Activated naive CD4-positive, alpha-beta T cell treated with anti-CD3 and anti-CD28 coated beads for 36 hours (primary cell): ENCODE measurements around the gene IMMP2L. TPM values are rescaled to one million over a fixed set of nuclear protein-coding genes. Genes with fewer than 3 reads are reported as not detected.
"Not testable (repeated sequence)": the region's sequence is repeated elsewhere in the genome, so short reads cannot be mapped to it uniquely, and the experiment has no call there.

Source experiments
- CTCF ChIA-PET: fragments of 350-600 bp; sonication (Branson Sonifier 250); formaldehyde crosslinking; loops from one replicate; lab custom pipeline; 2021; ENCODE audit warnings: antibody characterized with exemption; lab: Charles Lee
- DNase-seq: peaks from one replicate; pipeline ENCODE4 v3.0.0-alpha.2; 2020
- H3K27ac Mint-ChIP-seq: one replicate; pipeline ENCODE4 v1.8.0; 2021; ENCODE audit warnings: mild to moderate bottlenecking, mixed read lengths
- H3K27me3 Mint-ChIP-seq: one replicate; pipeline ENCODE4 v1.8.0; 2021; ENCODE audit warnings: low read depth, mixed read lengths
- H3K36me3 Mint-ChIP-seq: one replicate; pipeline ENCODE4 v1.8.0; 2021; ENCODE audit warnings: low read depth, mixed read lengths
- H3K4me1 Mint-ChIP-seq: one replicate; pipeline ENCODE4 v1.8.0; 2021; ENCODE audit warnings: low read depth, mixed read lengths
- H3K4me3 Mint-ChIP-seq: one replicate; pipeline ENCODE4 v1.8.0; 2021; ENCODE audit warnings: mild to moderate bottlenecking, moderate library complexity, mixed read lengths
- H3K9me3 Mint-ChIP-seq: one replicate; pipeline ENCODE4 v1.8.0; 2021; ENCODE audit warnings: mixed read lengths
- intact Hi-C: fragments of 100-400 bp; cut with micrococcal nuclease; formaldehyde crosslinking; loops from one replicate; pipeline ENCODE4 v1.15.1; 2023
- total RNA-seq, 2 experiments: library from RNA; stranded (reverse); gene quantifications; one replicate each; pipeline ENCODE4 v1.2.3, GENCODE V29; 2021

Gene IMMP2L
- total RNA-seq, 2 experiments from 2014 or later: 24.4 to 26.6 TPM

GRCh38 chr7:110944448-110944847, 617.8 kb downstream of the IMMP2L start:
- Mint-ChIP-seq H3K27me3 (no peaks in the 10 kb centered on the region), H3K36me3 (no peaks in the 10 kb centered on the region), H3K4me1 (peaks cover 8% of the 10 kb centered on the region), H3K4me3 (no peak overlapping the region), H3K9me3 (no peaks in the 10 kb centered on the region), H3K27ac (no peak overlapping the region)
- DNase-seq: no peak
- CTCF ChIA-PET: no interaction called here
- intact Hi-C loops: no loop called here

- no peak overlapping the region for H3K27ac Mint-ChIP-seq
- DNase-seq: no peak
- no peaks in the 10 kb centered on the region for H3K36me3 Mint-ChIP-seq
- CTCF ChIA-PET: no interaction called here
- H3K27me3 Mint-ChIP-seq: no peaks in the 10 kb centered on the region
- peaks cover 8% of the 10 kb centered on the region for H3K4me1 Mint-ChIP-seq
- intact Hi-C loops: no loop called here
- H3K4me3 Mint-ChIP-seq: no peak overlapping the region
- H3K9me3 Mint-ChIP-seq: no peaks in the 10 kb centered on the region
Measured at GRCh38 chr7:110943701-110944345, 618.5 kb downstream of the IMMP2L start.

- no peak overlapping the region for H3K27ac Mint-ChIP-seq
- CTCF ChIA-PET: no interaction called here
- peaks cover 6% of the 10 kb centered on the region for H3K36me3 Mint-ChIP-seq
- peaks cover 11% of the 10 kb centered on the region for H3K4me1 Mint-ChIP-seq
- H3K9me3 Mint-ChIP-seq: no peaks in the 10 kb centered on the region
- DNase-seq: no peak
- intact Hi-C loops: no loop called here
- H3K4me3 Mint-ChIP-seq: no peak overlapping the region
- H3K27me3 Mint-ChIP-seq: no peaks in the 10 kb centered on the region
Measured at GRCh38 chr7:110941385-110941784, 620.9 kb downstream of the IMMP2L start.

- Mint-ChIP-seq H3K9me3 (no peaks in the 10 kb centered on the region), H3K4me3 (no peak overlapping the region), H3K27me3 (no peaks in the 10 kb centered on the region), H3K4me1 (peaks cover 11% of the 10 kb centered on the region), H3K36me3 (peaks cover 6% of the 10 kb centered on the region), H3K27ac (no peak overlapping the region)
- DNase-seq: no peak
- intact Hi-C loops: no loop called here
- CTCF ChIA-PET: no interaction called here
Measured at GRCh38 chr7:110940756-110941155, 621.5 kb downstream of the IMMP2L start.

- H3K4me1 Mint-ChIP-seq: peaks cover 11% of the 10 kb centered on the region
- peaks cover 6% of the 10 kb centered on the region for H3K9me3 Mint-ChIP-seq
- no peak for DNase-seq
- intact Hi-C loops: no loop called here
- H3K27ac Mint-ChIP-seq: no peak overlapping the region
- H3K36me3 Mint-ChIP-seq: peaks cover 15% of the 10 kb centered on the region
- H3K4me3 Mint-ChIP-seq: no peak overlapping the region
- CTCF ChIA-PET: interaction anchor here (0.9 kb wide), 1 partner anchor 152 kb away, joined by 3 read pairs; no protein-coding TSS in a partner anchor
- no peaks in the 10 kb centered on the region for H3K27me3 Mint-ChIP-seq
Measured at GRCh38 chr7:110938165-110938564, 624.1 kb downstream of the IMMP2L start.

GRCh38 chr7:110936665-110937064, 625.6 kb downstream of the IMMP2L start:
- H3K4me3 Mint-ChIP-seq, DNase-seq, H3K27ac Mint-ChIP-seq, H3K27me3 Mint-ChIP-seq, H3K9me3 Mint-ChIP-seq, intact Hi-C loops: not testable (repeated sequence)
- CTCF ChIA-PET: interaction anchor here (1.2 kb wide), 1 partner anchor 118 kb away, joined by 3 read pairs; no protein-coding TSS in a partner anchor
- peaks cover 11% of the 10 kb centered on the region for H3K4me1 Mint-ChIP-seq
- peaks cover 15% of the 10 kb centered on the region for H3K36me3 Mint-ChIP-seq

GRCh38 chr7:110929480-110930249, 632.6 kb downstream of the IMMP2L start:
- DNase-seq: no peak
- peaks cover 18% of the 10 kb centered on the region for H3K4me1 Mint-ChIP-seq
- intact Hi-C loops: no loop called here
- H3K36me3 Mint-ChIP-seq: peaks cover 6% of the 10 kb centered on the region
- H3K4me3 Mint-ChIP-seq: no peak overlapping the region
- H3K9me3 Mint-ChIP-seq: peaks cover 6% of the 10 kb centered on the region
- CTCF ChIA-PET: no interaction called here
- H3K27me3 Mint-ChIP-seq: no peaks in the 10 kb centered on the region
- no peak overlapping the region for H3K27ac Mint-ChIP-seq

GRCh38 chr7:110922906-110923305, 639.4 kb downstream of the IMMP2L start:
- no peak overlapping the region for H3K4me3 Mint-ChIP-seq
- intact Hi-C loops: no loop called here
- H3K36me3 Mint-ChIP-seq: peaks cover 2% of the 10 kb centered on the region
- CTCF ChIA-PET: no interaction called here
- DNase-seq: no peak
- no peak overlapping the region for H3K27ac Mint-ChIP-seq
- peaks cover 13% of the 10 kb centered on the region for H3K4me1 Mint-ChIP-seq
- no peaks in the 10 kb centered on the region for H3K9me3 Mint-ChIP-seq
- H3K27me3 Mint-ChIP-seq: no peaks in the 10 kb centered on the region

- Mint-ChIP-seq H3K27ac (no peak overlapping the region), H3K36me3 (peaks cover 2% of the 10 kb centered on the region), H3K4me3 (no peak overlapping the region), H3K9me3 (no peaks in the 10 kb centered on the region), H3K4me1 (peaks cover 11% of the 10 kb centered on the region), H3K27me3 (no peaks in the 10 kb centered on the region)
- DNase-seq: no peak
- intact Hi-C loops: no loop called here
- CTCF ChIA-PET: no interaction called here
Measured at GRCh38 chr7:110921595-110922151, 640.6 kb downstream of the IMMP2L start.

GRCh38 chr7:110918949-110919548, 643.2 kb downstream of the IMMP2L start:
- intact Hi-C loops: no loop called here
- Mint-ChIP-seq H3K9me3 (no peaks in the 10 kb centered on the region), H3K27ac (no peak overlapping the region), H3K27me3 (no peaks in the 10 kb centered on the region), H3K36me3 (peaks cover 3% of the 10 kb centered on the region), H3K4me3 (no peak overlapping the region), H3K4me1 (peaks cover 14% of the 10 kb centered on the region)
- DNase-seq: no peak
- CTCF ChIA-PET: no interaction called here

GRCh38 chr7:110914263-110914662, 648.0 kb downstream of the IMMP2L start:
- Mint-ChIP-seq H3K27me3 (no peaks in the 10 kb centered on the region), H3K27ac (no peak overlapping the region), H3K9me3 (no peaks in the 10 kb centered on the region), H3K4me3 (no peak overlapping the region), H3K36me3 (peaks cover 1% of the 10 kb centered on the region), H3K4me1 (peaks cover 12% of the 10 kb centered on the region)
- CTCF ChIA-PET: no interaction called here
- no peak for DNase-seq
- intact Hi-C loops: no loop called here

- peaks cover 11% of the 10 kb centered on the region for H3K4me1 Mint-ChIP-seq
- no peak overlapping the region for H3K4me3 Mint-ChIP-seq
- intact Hi-C loops: no loop called here
- peaks cover 1% of the 10 kb centered on the region for H3K9me3 Mint-ChIP-seq
- DNase-seq: no peak
- CTCF ChIA-PET: no interaction called here
- H3K27me3 Mint-ChIP-seq: no peaks in the 10 kb centered on the region
- peaks cover 5% of the 10 kb centered on the region for H3K36me3 Mint-ChIP-seq
- H3K27ac Mint-ChIP-seq: no peak overlapping the region
Measured at GRCh38 chr7:110911632-110912031, 650.7 kb downstream of the IMMP2L start.
